ENCODE results near the gene CMTM6. TPM values are rescaled to one million over a fixed set of nuclear protein-coding genes. Genes with fewer than 3 reads are reported as not detected.
A peak's percentile ranks its signal among the peaks of the same experiment; 100 is the strongest.
"Not testable (repeated sequence)": the region's sequence is repeated elsewhere in the genome, so short reads cannot be mapped to it uniquely, and the experiment has no call there.

CMTM6 gene
- total RNA-seq, 1 donor from 2014 or later, result 161 TPM

DNA sequence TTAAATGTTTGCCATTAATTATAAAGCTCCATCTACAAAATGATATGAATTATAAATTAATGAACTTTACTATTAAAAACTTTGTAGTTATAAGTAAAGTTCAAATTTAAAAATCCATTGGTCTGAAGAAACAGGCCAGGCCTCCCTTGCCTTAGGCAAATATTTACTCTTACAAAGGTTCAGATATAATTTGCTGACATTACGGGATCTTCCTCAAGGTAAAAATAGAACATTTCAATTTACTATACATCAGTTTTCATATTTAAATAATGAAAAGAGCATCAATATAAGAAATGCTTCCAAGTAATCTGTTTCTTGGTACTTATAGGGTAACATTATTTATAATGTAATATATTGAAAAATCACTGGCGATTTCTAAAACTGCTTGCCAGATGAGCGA, 3.7 kb downstream of the CMTM6 start:
- no peak for DNase-seq

DNA sequence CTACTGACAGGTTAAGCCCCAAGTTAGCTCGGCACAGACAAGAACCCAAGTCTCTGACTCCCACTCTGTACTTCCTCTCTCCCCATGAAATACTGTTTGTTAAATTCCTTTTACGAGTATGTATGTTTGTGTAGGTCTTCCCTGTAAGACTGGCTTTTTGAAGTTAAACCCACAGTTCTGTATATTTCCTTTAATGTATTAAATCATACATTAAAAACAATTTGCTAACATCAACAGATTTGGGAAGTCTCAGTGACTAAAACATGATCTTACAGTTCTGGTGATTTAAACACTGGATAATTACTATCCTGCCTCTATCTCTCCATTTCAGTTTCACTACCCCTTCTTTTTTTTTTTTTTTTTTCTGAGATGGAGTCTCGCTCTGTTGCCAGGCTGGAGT, 4.4 kb downstream of the CMTM6 start:
- no peak for DNase-seq

GRCh38 chr3:32495609-32496008, 7.0 kb downstream of the CMTM6 start:
- peak; percentile 36 for DNase-seq

GRCh38 chr3:32495085-32495484, 7.6 kb downstream of the CMTM6 start:
- no peak for DNase-seq

- peak; percentile 55 for DNase-seq
These were observed 8.9 kb downstream of the CMTM6 start for GRCh38 chr3:32493437-32494414.

DNA sequence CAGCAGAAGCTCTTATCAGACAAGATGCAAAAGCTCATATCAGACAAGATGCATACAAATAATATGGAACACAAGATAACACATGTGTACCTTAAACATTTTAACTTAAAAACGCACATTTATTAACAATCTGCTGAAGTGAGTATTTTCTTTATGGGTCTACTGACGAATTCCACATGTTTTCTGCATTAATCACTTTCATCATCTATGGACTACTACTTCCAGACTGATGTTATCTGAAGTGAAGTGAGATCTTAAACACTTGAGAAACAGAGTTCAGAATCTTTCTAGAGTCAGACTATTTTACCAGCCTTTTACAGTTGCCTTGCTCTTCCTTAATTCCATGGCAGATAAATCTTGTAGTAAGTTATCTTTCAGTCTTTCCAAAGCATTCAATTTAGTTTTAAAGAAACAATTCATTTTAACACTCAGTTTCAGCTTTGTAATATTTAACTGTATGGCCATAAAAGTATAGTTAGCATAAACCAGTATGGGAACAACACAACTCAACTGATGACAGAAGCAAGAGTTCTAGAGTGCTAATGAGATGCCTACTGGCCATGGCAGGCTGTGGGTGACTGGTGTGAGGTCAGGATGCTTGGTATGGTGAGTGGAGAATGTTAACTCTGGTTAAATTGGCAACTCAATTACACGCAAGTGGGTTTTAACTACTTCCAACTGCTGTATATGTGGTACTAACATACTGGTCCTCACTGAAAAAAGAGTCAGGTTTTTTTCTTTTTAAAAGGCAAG, 9.8 kb downstream of the CMTM6 start:
- DNase-seq, result no peak

DNA sequence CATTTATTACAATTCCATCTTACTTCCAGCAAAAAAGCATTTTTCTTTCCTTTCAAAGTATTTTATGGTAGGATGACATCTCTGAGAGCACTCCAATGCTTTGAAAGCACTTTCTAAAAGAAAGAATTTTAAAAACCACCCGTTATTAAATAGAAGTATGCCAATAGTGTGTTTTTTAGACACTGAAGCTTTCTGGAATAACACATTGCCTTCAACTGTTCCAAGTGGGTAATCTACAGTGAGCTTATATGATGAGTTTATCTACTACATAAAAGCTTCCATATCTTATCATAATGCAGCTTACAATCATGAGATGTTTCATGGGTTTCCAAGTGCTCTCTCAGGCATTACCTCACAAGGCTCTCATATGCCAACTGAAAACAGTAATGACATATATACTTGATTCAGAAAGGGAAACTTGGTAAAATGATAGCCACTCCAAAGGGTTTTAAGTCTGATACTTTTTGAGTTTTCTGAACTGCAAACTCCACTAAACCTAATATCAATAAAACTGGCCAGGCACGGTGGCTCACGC, 14.1 kb downstream of the CMTM6 start:
- no peak for DNase-seq

GRCh38 chr3:32487781-32488473, 14.7 kb downstream of the CMTM6 start:
- peak; percentile 59 for DNase-seq

DNA sequence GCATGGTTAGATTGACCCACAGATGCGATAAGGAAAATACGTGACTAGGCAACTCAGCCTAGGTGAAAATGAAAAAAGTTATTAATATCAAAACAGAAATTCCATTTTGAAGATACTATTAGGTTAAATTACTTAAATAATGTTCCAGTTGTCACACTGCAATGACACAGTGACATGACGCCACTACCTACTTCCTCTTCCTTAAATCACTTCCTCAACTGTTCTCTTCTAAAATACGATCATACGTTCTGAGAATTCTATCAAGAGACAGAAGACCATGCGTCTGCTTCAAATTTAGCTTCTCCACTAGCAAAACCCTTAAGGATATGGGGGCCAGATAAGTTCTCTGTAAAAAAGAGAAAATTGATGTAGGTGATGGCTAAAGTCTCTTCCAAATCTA, 18.2 kb downstream of the CMTM6 start:
- no peak for DNase-seq

GRCh38 chr3:32483772-32484171, 18.9 kb downstream of the CMTM6 start:
- DNase-seq, result no peak

- DNase-seq, result no peak
These were observed 20.0 kb downstream of the CMTM6 start for GRCh38 chr3:32482693-32483092.

GRCh38 chr3:32481791-32482631, 20.6 kb downstream of the CMTM6 start:
- no peak for DNase-seq

- DNase-seq, result no peak
These were observed 22.0 kb downstream of the CMTM6 start for GRCh38 chr3:32480604-32481003.

DNA sequence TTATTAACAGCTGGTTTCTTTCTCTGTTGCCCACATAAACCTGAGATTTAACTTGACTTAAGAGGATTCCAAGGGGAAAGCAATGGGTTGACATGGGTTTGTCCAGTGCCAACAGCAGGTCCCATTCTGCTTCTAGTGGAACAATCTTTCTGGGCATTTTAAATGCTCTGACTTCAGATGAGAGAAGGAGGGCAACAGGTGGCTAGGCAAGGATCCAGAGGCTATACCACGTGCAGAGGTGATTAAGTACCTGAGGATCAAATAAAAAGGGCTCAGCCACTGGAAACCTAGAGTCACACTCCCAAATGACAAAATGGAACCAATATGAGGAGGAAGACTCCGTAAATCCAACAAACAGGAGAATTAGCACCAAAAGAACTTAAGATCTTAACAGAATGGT, 28.5 kb downstream of the CMTM6 start:
- no peak for DNase-seq

DNA sequence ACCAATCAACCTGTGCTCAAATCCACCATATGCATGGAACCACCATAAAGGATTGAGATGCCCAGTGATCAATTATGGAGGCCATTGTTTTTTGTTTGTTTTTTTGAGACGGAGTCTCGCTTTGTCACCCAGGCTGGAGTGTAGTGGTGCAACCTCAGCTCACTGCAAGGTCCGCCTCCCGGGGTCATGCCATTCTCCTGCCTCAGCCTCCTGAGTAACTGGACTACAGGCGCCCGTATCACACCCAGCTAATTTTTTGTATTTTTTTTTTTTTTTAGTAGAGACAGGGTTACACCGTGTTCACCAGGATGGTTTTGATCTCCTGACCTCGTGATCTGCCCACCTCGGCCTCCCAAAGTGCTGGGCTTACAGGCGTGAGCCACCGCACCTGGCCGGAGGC, 30.5 kb downstream of the CMTM6 start:
- DNase-seq, result not testable (repeated sequence)

DNA sequence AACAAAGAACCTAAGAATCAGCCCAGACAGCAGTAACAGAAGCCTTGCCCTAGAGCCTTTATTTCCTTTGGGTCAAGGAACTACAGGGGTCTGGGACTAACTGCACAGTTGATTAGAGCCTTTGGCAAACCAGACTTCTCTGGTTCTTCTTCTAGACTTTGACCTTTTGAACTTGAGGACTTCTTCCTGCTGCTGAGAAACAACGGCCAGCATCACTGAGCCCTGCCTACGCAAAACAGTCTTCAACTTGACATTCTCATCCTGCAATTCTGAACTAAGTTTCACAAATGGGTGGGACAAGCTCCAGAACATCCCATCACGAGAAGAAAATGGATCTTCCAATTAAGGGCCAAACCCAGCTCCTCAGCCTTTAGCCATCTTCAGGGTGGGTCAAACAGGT, 31.4 kb downstream of the CMTM6 start:
- DNase-seq, result no peak

GRCh38 chr3:32470362-32470761, 32.3 kb downstream of the CMTM6 start:
- DNase-seq, result no peak

DNA sequence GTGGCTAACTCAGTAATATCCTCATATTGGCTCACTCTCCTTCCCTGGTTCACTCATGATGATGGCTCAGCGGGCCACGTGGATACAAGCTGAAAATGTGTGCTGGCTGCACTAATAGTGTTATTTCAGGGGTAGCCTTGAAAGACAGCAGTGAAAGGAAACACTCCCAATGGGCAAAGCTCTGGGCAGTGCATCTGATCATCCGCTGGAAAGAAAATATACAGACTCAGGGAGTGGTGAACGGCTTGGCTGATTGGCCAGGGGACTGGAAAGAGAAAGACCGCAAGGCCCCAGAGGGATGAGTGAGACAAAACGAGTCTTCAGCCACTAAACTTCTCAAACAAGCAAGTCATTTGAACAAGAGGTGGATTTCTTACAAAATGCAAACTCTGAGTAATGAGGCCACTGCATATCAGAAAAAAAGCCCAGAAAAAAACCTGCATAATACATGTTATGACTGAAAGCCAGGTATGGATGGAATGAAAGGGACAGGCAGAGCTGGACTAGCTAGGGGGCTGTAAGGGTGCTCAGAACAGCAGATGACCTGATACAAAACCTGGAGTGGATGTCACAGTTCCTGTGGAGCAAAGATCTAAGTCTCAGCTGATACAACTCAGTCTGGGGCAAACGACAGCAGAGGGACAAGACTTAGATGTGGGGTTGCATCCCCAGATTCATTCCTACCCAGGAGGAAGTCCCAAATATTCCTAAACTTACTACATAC, 33.3 kb downstream of the CMTM6 start:
- DNase-seq, result no peak

GRCh38 chr3:32467333-32468070, 35.1 kb downstream of the CMTM6 start:
- DNase-seq, result peak; percentile 93

DNA sequence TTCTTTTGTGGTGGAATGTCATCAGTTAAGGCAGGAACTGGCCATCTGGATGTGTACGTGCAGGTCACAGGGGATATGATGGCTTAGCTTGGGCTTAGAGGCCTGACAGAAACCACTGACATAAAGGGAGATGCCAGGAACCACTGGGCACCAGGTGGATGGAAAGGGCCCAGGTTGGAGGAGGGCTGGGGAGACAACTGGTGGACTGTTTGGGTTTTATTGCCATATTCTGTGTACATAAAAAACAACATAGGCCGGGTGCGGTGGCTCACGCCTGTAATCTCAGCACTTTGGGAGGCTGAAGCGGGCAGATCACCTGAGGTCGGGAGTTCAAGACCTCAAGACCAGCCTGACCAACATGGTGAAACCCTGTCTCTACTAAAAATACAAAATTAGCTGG, 35.8 kb downstream of the CMTM6 start:
- DNase-seq, result not testable (repeated sequence)
